Measurements from ENCODE around the gene MAP6.

The MAP6 gene

DNA sequence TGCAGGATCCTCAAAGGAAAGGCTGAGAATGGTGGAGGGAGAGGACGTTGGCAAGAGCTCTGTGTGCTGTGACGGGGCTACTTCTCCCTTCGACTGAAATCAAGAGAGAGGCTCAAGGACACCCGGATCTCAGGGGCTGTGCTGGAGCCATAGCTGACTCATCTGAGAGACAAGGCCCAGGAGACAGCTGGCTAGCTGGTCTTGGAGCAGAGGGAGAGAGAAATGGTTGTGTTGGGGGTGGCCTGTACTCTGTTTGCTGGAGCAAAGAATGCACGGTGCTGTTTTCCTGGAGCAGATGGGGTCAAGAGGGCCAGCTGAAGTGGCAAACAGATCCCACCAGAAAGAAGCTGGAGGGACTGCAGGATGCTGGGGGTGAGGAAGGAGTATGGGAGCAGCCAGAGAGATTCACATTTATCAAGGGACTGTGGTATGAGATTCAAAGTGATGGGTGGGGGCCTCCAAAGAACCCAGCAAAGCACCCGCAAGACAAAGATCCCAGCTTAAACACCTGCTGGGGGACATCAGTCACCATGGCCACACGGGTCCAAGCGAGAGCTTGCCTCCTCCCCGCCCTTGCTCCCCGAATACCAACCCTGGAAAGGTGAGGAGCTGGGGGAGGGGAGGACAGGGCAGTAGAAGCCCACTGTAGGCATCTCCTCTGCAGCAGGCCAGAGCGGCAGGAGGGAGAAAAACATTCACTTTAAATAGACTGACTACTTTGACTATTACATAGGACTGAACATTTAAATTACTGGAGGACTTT lies 40.8 kb downstream of the MAP6 start:
- no peak for FAIRE-seq

DNA sequence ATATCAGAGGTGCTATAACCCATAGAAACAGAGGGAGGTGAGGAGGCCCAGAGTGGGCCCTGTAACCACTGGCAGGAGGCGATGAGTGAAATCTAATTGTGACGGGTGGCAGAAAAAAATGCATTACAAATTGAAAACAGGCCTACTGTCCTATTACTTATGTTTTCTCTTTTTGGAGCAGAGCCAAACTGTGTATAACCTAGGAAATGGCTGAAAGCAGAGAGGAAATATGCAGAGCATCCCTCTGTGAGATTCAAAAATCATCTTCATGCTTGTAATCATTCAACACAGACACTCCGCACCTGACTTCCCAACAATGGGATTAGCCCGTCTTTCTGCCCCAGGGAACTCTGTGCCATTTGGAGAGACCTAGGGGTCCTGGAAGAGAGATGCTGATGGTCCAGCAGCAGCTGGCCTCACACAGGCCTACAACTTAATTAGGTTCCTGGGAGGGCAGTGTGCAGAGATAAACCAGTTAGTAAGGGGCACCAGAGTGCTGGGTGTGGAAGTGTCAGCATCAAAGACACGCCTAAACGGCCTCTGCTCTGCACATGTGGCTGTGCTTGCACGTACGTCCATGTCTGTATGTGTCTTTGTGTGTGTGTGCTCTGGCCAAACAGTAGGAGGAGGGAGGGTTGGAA lies 41.8 kb downstream of the MAP6 start:
- FAIRE-seq = no peak

DNA sequence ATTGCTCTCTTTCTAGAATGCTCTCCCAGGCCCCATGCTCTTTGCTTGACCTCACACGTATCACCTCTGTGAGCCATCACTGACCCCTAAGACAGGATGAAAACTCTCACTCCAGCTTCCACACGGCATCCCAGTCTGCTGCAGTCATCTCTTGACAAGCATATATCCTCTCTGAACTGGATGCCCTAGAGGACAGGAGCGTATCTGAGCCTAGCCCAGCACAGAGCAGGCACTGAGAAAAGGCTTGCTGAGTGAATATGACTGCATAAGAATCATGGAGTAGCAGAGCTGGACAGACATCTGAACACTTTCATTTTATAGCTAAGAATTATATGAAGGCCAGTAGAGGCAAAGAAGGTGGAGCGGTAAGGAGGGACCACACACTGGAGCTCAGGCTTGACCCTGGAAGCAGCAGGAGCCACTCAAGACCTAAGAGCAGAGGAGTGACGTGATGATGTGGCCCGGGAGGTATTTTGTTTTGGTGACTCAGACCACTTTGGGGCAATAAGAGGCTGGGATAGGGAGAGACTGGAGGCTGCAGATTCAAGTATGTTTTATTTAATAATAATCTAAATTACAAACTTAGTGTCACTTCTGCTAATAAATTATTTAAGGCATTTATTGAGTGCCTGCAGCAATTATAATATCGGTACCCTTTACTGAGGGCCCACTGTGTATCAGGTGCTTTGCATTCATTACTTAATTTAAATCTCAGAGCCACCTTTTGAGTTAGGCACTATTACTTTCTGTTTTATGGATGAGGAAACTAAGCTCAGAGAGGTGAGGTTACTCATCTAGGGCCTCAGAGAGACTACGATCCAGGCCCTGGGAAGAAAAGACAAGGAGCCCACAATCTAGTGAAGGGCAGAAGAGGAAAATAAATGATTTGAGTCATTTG lies 42.6 kb downstream of the MAP6 start:
- no peak for FAIRE-seq

DNA sequence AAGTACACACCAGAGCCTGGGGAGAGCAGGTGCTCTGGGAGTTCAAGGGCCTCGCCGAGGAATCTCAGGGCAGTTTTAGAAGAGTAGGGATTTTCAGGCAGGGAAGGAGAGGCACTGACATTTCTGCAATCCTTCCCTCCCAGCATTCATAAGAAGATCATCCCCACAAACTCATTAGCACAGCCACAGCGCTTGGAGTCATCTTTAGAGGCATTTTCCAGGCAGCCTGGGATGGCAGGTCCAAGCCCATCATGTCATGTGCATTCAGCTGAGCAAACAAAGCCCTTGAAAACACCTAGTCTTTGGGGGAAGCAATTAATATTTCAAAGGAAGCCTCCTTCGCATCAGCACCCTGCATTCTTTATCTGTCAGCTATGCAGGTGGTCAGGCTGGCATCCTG lies 43.8 kb downstream of the MAP6 start:
- FAIRE-seq = no peak

DNA sequence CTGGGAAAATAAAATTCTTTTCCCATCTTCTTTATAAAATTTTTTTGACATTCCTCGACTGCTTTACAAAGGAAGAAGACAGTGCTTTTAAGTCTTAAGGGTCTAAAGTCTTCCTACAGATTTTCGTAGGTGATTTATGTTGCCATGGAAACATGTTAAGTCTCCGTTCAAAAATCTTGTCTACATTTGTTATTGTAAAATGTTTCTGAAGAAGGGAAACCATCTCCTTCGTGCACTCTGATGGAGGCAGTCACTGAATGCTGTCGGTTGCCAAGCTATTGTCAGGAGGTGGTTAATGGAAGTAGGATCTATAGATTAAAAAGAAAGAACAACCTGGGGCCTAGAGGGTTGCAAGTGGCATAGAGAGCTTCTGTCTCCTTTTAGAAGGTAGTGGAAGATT lies 52.6 kb downstream of the MAP6 start:
- no peak for FAIRE-seq

DNA sequence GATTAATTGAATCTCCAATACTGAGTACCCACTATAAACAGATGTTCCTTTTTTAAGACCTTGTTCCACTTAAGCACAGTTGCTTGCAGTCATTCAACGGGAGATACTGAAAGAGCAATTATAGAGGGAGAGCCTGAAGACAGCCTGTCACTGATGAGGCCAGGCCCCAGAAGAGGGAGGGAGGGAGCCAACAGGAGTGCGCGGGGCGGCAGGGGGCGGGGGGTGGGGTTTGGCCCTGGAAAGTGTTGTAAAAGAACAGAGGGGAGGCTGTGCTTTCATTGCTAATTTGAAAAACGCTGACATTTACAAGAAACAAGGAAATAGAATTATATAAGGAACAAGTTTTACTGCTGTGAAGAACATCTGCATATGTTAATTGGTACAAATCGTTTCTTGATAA lies 53.1 kb downstream of the MAP6 start:
- no peak for FAIRE-seq

DNA sequence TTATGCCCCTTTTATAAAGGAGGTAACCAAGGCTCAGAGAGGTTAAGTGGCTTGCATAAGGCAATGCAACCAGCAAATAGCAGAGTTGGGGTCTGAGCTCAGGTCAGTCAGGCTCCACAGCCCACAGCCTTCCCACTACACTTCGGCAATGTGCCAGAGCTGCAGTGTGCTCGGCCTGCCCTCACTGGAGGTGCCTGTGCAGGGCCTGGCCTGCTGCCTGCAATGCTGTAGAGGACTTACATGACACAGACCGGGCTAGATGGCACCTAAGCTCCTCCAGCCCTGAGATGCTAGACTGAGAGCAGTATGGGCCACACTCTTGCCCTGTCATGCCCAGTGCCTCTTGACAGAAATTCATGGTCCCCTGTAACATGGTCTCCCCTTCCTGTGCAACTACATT lies 57.0 kb downstream of the MAP6 start:
- FAIRE-seq = no peak

DNA sequence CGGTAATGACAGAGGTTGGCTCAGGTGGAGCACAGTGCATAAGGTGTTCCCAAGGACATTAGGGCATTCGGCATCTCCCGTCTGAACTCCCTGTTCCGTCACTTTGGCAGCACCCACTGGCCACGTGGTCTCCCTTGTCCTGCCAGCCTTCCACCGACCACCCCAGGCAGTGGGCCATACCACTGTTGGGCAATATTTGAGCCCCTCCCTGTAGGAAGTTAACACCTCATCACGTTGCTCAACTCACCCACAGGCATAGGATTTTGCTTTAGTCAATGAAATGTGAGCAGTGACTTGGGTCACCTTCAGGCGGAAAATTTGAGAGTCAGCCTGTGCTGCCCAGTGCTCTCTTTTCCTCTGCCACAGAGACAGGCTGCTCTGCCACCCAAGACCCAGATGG lies 62.7 kb downstream of the MAP6 start:
- FAIRE-seq = no peak

DNA sequence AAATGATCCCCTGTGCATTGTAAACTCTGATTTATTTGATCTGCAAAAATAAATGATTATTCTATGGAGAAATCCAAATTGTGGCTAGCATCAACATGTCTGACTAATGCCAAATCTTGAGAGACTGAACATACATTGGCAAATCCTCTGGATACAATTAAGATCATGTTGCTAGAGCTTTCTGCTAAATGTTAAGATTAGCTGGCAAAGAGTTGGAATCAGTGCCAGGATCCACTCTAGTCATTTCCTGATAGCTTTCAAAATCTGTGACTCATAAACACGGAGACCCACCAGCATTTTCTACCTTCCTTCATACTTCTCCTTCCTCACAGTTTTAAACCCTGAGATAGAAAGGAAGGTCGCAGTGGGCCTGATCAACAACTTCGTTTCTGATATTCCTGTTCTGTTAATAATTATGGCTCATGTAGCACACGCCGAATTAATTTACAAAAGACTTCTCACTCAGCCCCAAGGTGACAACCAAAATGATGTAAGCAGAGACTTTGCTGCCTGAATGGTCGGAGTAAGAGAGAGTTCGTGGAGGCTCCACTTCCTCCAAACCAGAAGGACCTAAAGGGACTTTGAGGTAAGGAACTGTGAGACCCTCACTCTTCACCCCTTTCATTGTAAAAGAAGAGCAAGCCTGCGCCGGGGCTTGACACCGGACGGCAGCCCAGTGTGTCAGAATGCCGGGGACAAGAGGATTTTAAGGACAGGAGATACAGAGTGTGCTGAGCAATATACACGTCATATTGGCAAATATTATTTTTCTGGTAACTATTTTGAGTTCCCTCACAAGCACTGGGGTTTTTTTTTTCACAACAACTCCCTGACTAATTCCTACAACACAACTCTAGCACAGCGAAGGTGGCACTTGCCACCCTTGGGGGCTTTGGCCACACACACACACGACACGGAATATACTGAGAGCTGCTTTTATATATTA lies 64.8 kb downstream of the MAP6 start:
- FAIRE-seq = peak; percentile 51

DNA sequence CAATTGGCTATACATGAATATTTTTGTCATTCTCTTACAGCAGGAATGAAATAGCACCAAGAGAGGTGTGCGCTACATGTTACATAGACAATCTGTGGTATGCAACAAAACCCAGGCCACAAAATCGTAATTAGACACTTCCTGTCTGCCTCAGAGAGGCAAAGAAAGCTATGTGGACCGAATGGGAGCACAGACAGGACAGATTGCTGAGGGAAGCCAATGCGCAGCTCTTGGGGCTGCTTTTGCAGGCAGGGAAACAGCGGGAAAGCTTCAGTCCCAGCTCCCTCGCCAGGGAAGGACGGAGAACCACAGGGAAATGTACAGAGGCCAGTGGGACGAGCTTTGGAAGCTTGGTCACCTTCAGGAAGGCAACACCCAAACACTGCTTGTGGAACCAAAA lies 65.9 kb downstream of the MAP6 start:
- no peak for FAIRE-seq

DNA sequence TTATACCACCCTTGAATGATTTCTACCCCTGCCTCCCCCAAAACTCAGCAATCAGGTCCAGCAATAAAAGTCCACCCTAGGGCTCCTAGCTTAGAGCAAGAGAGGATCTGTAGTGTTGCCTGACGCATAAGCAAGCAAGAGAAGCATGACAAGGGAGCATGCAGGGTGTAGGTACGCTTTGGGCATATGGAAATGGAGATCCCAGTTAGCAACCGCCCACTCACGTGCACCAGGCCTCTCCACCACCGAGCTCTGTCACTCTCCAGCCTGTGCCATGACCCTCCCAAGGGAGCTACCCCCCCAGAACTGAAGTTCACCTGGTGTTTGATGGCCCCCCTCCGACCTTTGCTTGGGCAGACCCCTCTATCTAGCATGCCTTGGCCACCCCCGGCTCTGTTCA lies 67.3 kb downstream of the MAP6 start:
- FAIRE-seq = no peak

DNA sequence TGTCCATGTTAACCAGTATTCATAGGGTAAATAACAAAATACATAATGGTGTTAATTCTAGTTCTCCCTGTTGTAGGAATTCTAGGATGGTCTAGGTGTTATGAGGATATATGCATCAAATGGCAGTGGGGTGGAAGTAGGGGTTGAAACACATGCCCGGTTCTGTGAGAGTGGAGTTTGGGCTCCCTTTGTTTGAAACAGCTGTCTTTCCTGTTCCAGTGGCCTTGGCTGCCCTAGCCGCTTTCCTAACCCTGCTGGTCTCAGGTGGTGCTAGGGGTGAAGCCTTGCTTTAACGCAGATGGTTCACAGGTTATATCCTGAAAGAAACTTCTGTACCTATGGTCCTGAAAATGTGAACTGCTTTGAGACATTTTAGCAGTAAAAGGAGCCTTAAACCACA lies 68.5 kb downstream of the MAP6 start:
- FAIRE-seq = no peak

DNA sequence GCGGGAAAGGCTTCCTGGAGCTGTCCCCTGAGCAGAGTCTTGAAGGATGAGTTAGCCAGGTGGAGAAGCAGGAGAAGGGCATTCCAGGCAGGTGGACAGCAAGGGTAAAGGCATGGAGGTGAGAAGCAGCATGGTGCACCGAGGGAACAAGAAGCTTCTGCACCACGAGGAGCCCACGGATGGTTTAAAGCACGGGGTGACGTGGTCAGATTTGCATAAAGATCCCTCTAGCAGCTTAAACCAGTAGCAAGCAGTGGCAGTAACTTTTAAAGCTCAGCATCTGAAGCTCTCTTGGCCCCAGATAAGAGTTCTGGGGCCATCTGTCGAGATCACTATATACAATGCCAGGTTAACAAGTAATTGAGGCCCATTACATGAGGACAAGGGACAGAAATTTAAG lies 69.9 kb downstream of the MAP6 start:
- no peak for FAIRE-seq

DNA sequence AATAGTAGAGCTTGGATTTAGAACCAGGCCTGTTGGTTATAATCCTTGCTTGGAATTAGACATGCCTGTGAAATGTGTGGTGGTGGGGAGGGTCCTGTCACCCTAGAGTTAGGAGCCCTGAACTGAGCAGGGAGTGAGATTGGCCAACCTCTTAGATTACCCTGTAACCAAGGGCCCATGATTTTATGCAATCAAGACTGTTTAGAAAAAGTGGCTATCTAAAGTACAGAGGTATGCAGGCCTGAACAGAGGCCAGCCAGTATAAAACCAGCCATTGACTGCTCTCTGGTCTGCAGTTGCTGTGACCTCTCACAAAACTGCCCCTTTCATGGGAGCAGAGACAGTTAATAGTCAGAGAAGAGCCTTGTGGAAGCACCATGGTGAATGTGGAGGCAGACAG lies 70.6 kb downstream of the MAP6 start:
- no peak for FAIRE-seq

DNA sequence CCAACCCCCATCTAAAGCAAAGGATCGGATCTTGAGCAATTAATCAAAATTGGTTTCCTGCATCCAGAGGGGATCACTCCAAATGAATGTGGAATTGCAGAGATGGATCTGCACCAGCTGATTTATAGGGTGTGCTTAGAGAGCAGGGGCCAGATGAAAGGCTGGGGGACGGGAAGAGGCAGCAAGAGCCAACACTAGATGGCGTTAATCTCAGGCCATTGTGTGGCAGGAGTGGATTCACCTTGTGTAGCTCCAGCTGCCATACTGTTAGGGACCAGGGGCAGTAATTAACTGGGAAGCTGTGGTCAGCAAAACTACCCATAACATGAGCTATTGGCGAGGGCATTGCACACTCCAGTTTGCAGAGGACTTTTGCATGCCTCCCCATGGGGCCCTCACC lies 71.2 kb downstream of the MAP6 start:
- no peak for FAIRE-seq

DNA sequence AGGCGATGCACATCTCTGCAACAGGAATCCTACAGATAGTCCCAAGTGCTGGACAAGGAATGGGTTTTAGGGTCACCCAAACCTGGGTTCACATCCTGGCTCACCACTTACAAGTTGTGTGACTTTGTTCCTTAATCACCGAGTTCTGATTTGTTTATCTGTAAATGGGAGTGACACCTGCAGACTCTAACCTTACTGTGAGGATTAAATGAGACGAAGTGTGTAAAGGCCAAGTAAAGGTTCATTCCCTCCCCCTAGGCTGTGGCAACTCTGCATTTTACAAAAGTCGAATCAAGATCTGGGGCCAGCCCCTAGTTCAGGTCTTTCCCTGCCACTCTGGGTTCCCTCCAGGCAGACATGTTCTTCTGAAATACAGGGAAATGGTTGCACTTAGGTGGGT lies 71.9 kb downstream of the MAP6 start:
- no peak for FAIRE-seq

DNA sequence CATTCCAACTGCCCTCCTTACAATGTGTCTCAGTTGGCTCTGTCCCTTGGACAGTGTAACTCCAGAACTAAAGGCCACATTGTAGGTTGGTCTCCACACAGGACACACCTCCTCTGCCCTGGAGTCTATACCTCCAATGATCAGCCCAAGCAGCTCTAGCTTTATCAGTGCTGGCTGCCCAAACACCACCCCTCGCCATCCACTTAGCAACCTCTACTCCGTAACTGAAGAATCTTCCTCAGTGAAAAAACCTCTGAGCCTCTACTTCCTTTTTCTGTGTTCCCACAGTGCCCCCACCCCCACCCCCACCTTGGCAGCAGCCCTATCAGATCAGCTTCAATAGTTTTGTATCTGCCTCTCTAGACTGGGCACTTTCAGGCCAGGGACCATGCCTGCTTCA lies 73.4 kb downstream of the MAP6 start:
- FAIRE-seq = no peak

DNA sequence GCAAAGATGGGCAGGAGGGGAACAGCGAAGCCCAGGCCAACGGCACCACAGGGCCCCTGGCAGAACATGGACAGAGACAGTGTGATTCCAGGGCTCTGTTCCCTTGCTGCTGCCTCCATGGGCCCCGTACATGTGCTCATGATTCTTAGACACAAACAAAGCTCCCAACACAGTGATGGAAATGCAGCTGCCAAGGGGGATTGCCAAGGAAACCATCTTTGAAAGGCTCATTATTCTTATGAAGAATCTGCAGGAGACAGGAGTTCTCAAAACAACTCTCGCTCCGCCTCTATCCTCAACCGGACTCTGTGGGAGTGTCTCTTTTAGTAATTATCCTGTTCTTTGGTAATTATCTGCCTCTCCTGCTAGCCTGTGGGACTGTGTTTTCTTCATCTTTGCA lies 74.6 kb downstream of the MAP6 start:
- FAIRE-seq = no peak

DNA sequence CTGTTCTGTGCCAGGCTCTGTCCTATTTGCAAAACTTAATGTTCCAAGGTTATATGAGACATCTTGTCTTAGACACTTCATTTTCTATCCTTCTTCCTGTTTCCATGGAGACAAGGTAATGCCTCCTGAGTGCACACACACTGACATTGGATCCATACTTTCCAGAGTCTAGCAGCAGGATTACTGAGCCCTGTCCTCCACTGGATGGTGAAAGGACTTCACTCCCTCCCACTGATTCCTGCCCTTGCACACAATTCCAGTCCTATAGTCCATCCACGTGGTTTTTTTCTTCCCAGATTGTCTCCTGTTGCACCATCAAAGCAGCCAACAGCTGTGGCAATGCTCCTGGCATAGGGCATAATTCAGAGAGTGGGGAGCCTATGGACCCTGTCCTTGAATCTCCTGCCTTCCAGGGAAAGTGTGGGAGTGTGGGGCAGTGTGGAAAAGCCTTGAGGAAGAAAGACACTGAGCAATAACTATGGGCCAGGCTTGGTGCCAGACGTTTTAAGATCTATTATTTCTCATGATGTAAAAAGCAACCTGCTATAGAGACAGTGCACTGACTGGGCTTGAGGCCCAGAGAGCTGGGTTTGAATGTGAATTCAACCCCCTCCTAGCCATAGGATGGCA lies 75.4 kb downstream of the MAP6 start:
- no peak for FAIRE-seq

DNA sequence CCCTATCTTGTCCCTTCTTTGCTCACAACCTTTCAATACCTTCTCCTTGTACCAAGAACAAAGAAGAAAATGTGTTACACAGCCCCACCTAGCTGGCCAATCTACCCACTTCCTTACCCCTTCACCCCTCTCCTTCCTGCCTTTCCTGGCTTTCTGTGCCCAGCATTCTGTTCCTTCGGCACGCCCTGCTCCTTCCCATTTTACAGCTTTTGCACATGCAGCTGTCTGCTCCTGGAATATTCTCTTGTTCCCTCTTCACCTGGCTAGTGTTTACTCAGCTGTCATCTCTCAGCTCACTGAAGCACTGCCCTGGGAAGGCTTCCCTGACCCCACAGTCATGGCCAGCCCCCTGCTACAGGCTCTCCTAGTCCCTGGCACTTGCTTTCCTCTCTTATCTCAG lies 76.1 kb downstream of the MAP6 start:
- FAIRE-seq = no peak

DNA sequence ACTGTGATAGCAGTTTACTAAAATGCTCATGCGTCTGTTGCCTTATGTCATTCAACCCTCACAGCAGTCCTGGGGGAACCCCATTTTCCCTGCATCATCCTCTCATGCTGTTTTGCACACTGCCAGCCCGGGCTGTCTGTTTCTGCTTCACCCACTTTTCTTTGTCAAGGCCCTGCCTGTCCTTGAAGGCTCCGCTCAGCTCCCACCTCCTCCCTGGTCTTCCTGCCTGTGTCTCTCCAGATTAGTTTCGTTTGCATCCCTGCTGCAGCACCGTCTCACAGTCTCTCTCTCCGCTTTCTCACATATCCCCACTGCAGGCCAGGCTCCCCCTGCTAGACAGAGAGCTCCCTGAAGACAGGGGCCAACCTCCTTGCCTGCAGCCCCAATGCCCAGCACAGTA lies 76.9 kb downstream of the MAP6 start:
- FAIRE-seq = no peak

DNA sequence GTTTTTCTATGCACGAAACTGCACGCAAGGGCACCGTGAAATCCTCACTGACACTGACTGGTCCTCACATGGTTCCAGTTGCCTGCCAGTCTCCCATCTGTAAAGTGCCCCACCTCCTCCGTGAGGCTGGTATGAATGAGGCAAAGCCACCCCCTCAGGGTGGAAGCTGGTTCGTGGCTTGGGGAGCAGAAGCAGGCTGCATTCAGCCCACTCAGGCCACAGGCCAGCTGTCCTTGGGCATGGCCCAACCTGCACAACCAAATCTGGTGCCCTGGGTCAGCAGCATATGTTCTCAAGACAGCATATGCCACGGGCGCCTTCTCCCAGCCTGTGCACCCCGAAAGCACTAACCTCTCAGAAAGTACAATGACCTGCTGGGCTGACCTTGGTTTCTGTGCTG lies 77.5 kb downstream of the MAP6 start:
- FAIRE-seq = no peak
